Activated naive CD8-positive, alpha-beta T cell treated with anti-CD3 and anti-CD28 coated beads, Interleukin-2, amount 50 U/mL, for 16 hours (primary cell): ENCODE measurements around the gene CCT3.
"Not testable (repeated sequence)": the region's sequence is repeated elsewhere in the genome, so short reads cannot be mapped to it uniquely, and the experiment has no call there.

ENCODE experiments used
- DNase-seq: peaks from one replicate; pipeline ENCODE4 v3.0.0-alpha.2; 2020; ENCODE audit warnings: low read depth, low spot score

The CCT3 gene

GRCh38 chr1:156338180-156338976 lies at the start of gene CCT3, which contains the start of gene TSACC:
CCT3 (minus strand) TSS chr1:156338292; CDS start chr1:156338184, 108 bp downstream.
TSACC (plus strand) TSS chr1:156338526; CDS start chr1:156339758, 1,232 bp downstream.
- DNase-seq = peak; percentile 97

- DNase-seq = no peak
Measured at GRCh38 chr1:156387870-156388173, 49.7 kb upstream of the CCT3 start.

DNA sequence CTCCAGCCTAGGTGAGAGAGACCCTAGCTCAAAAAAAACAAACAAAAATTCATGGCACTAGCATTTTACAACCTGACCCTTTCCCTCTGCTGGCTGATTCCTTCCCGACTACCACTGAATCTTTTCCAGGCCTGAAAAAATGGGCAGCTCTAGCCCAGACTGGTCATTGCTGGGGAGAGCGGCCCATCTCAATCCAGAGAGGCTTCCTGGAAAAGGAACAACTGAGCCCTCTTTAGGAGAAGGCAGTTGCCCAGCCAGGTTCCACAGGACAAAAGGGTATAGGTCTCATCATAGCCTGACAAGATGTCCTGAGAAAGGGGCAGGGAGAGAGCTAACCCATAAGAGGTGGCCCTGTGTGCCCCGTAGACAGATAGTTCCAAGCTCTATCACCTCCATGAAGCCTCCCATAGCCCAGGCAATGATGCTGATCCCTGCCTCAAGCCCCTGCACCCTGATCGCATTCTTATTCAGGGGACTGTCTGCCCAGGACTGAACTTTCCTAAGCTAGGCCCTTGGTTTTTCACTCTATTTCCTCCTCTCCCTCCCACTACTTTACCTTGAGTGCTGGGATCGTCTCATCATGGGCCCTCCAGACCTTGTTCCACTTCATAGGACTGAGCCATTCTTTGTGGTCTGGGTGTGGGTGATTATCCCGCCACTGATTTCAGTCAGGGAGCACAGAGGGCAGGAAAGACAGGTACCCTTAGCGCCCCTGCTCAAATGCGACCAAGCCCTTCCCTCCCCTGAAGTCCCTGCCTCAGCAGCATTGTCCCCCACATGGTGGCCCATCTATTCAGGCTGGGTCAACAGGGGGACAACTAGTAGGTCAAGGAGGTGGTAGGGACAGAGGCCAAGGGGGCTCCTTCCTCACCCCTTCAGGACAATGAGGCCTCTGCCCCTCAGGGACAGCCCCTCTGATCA lies 49.1 kb upstream of the CCT3 start:
- DNase-seq = no peak

- no peak for DNase-seq
Measured at GRCh38 chr1:156386134-156386901, 48.2 kb upstream of the CCT3 start.

DNA sequence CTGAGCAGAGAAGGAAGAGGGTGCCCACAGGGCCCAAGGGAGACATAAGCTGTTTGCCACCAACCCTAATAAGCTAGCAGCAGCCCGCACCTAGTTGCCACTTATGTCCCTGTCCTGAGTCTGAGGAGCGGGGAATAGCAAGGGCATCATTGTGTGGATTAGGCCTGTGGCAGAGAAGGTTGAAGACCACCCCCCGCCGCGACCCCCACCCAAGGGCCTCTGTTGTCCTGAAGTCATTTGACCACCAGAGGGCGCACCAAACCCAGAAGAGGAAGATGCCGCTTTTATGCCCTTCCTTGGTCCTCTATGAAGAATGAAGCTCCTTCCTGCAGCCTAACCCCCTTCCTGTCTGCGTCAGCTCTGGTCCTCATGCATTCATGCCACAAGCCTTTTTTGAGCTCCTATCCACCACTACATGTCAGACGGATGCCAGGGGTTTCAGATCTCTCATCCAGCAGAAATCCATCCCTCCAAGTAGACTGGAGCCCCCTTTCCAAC lies 47.5 kb upstream of the CCT3 start:
- peak; percentile 46 for DNase-seq

GRCh38 chr1:156384658-156385057 lies 46.6 kb upstream of the CCT3 start:
- no peak for DNase-seq

DNA sequence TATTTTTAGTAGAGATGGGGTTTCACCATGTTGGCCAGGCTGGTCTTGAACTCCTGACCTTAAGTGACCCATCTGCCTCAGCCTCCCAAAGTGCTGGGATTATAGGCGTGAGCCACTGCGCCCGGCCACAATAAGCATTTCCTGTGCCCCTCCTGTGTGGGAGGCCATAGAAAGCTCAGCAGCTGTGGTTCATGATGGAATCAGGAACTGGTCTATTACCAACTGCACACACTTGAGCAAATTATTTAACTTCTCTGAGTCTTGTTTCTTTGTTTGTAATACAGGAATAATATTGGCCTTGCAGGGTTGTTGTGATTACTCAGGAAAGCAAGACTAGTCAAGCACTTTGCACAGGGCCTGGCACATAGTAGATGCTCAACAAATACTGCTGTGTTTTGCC lies 45.9 kb upstream of the CCT3 start:
- DNase-seq = no peak

DNA sequence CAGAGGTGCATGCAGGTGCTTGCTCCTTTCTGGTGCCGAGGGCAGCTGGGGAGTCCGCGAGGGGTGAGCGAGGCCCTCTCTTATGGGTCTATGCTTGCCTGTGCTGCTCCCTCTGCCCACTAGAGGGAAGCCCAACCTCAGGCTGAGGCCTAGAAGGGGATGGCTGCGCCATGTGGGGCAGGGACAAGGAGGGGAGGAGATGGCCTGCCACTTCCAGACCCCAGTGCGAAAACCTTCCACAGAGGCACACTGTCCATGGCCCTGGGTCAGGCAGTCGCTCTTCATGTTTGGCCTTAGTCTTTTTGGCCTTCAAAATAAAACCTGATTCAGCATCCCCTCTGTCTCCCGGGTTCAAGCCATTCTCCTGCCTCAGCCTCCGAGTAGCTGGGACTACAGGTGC lies 44.9 kb upstream of the CCT3 start:
- DNase-seq = peak; percentile 38

GRCh38 chr1:156382561-156382960 lies 44.5 kb upstream of the CCT3 start:
- no peak for DNase-seq

DNA sequence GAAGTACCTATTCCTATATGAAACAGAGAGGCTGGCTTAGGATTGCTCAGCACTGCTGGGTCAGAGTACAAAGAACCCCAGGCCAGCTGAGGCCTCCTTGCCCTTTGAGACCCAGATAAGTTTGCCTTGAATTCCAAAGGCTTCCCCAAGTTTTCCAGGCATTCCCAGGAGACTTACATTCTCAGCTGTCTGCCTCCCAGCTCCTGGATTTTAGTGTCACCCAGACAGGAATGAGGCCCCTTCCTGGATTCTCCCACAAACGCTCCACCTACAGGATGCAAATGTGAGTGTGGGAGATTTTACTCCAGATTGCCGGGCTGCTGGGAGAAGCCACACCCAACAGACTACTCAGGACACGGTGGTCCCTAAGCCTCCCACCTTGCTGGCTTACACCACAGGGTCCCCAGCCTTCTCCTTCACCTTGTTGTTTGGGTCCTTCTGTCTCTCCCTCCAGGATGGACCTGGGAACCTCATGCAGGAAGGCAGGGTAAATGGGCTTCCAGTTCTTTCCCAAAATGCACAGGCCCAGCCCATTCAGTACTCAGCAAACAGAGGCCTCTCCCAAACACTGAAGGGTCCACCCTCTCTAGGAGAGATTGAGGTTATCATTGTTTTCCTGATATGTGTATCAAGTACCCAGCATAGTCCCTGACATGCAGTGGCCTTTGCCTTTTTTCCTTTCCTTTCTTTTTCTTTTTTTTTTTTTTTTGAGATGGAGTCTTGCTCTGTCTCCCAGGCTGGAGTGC lies 41.5 kb upstream of the CCT3 start:
- no peak for DNase-seq

GRCh38 chr1:156378557-156378956 lies 40.5 kb upstream of the CCT3 start:
- no peak for DNase-seq

- DNase-seq = no peak
Measured at GRCh38 chr1:156376958-156377919, 39.1 kb upstream of the CCT3 start.

DNA sequence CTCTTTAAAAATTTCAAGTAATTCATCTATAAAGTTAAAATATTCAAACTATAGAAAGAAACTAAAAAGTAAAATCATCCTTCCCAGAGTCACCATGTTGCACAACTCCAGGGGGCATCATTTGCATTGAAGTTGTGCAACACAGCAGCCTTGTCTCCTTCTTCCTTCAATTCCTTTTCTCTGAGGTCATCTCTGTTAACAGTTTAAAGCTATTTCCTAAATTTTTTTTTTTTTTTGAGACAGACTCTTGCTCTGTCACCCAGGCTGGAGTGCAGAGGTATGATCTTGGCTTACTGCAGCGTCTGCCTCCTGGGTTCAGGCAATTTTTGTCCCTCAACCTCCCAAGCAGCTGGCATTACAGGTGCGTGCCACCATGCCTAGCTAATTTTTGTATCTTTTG lies 38.1 kb upstream of the CCT3 start:
- DNase-seq = no peak

DNA sequence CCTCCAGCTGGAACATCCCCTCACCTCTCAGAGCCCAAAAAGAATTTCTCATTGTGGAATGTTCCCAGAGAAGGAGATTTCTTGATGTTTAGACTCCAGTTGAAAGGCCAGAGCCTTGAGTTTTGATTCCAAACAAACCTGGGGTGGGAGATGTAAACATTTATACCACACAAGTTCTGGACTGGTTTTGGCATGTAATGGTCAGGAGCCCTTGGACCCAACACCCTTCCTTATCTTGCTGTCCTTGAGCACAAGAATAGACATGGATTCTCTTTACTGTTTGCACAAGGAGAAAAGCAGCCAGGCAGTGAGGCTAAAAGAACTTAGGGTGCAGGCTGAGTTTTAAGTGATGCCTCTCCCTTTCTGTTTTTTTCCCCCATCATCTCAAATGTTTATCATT lies 35.5 kb upstream of the CCT3 start:
- no peak for DNase-seq

- DNase-seq = no peak
Measured at GRCh38 chr1:156372876-156373275, 34.8 kb upstream of the CCT3 start.

- DNase-seq = no peak
Measured at GRCh38 chr1:156372265-156372586, 34.1 kb upstream of the CCT3 start.

GRCh38 chr1:156371553-156372264 lies 33.6 kb upstream of the CCT3 start:
- DNase-seq = no peak

GRCh38 chr1:156369685-156370286 lies 31.7 kb upstream of the CCT3 start:
- not testable (repeated sequence) for DNase-seq
